Measurements from ENCODE around the gene DQX1.
"Not testable (repeated sequence)": the region's sequence is repeated elsewhere in the genome, so short reads cannot be mapped to it uniquely, and the experiment has no call there.

The DQX1 gene

GRCh38 chr2:74525717-74526648 is at the start of gene DQX1:
TSS of gene DQX1 (minus strand) at chr2:74526231. CDS start at chr2:74525729, 502 bp downstream.
- FAIRE-seq = no peak

- no peak for FAIRE-seq
These were observed 49.3 kb upstream of the DQX1 start for GRCh38 chr2:74575320-74575719.

- no peak for FAIRE-seq
These were observed 47.9 kb upstream of the DQX1 start for GRCh38 chr2:74573747-74574562.

- FAIRE-seq = no peak
These were observed 46.3 kb upstream of the DQX1 start for GRCh38 chr2:74572178-74572925.

- no peak for FAIRE-seq
These were observed 45.0 kb upstream of the DQX1 start for GRCh38 chr2:74571058-74571457.

- FAIRE-seq = no peak
These were observed 43.7 kb upstream of the DQX1 start for GRCh38 chr2:74569686-74570085.

GRCh38 chr2:74567881-74568280 is 41.9 kb upstream of the DQX1 start:
- FAIRE-seq = no peak

GRCh38 chr2:74566754-74567085 is 40.7 kb upstream of the DQX1 start:
- no peak for FAIRE-seq

GRCh38 chr2:74566076-74566753 is 40.2 kb upstream of the DQX1 start:
- FAIRE-seq = no peak

GRCh38 chr2:74564222-74564621 is 38.2 kb upstream of the DQX1 start:
- no peak for FAIRE-seq

- no peak for FAIRE-seq
These were observed 36.2 kb upstream of the DQX1 start for GRCh38 chr2:74562126-74562775.

GRCh38 chr2:74561022-74561421 is 35.0 kb upstream of the DQX1 start:
- FAIRE-seq = not testable (repeated sequence)

GRCh38 chr2:74560591-74560990 is 34.6 kb upstream of the DQX1 start:
- no peak for FAIRE-seq

GRCh38 chr2:74559912-74560311 is 33.9 kb upstream of the DQX1 start:
- FAIRE-seq = no peak

GRCh38 chr2:74558284-74559230 is 32.5 kb upstream of the DQX1 start:
- FAIRE-seq = no peak

GRCh38 chr2:74556831-74557370 is 30.9 kb upstream of the DQX1 start:
- FAIRE-seq = no peak

- FAIRE-seq = no peak
These were observed 30.1 kb upstream of the DQX1 start for GRCh38 chr2:74556159-74556558.

GRCh38 chr2:74555610-74556103 is 29.6 kb upstream of the DQX1 start:
- no peak for FAIRE-seq

GRCh38 chr2:74554820-74555531 is 28.9 kb upstream of the DQX1 start:
- FAIRE-seq = no peak
